ENCODE measurements around the gene GAB3. TPM values are rescaled to one million over a fixed set of nuclear protein-coding genes. Genes with fewer than 3 reads are reported as not detected.

The GAB3 gene
- total RNA-seq, 5 donors from 2014 or later (not counting 1 experiment from before 2014, with no cell fraction given): 9.1 to 26.2 (median 18.4) TPM

DNA sequence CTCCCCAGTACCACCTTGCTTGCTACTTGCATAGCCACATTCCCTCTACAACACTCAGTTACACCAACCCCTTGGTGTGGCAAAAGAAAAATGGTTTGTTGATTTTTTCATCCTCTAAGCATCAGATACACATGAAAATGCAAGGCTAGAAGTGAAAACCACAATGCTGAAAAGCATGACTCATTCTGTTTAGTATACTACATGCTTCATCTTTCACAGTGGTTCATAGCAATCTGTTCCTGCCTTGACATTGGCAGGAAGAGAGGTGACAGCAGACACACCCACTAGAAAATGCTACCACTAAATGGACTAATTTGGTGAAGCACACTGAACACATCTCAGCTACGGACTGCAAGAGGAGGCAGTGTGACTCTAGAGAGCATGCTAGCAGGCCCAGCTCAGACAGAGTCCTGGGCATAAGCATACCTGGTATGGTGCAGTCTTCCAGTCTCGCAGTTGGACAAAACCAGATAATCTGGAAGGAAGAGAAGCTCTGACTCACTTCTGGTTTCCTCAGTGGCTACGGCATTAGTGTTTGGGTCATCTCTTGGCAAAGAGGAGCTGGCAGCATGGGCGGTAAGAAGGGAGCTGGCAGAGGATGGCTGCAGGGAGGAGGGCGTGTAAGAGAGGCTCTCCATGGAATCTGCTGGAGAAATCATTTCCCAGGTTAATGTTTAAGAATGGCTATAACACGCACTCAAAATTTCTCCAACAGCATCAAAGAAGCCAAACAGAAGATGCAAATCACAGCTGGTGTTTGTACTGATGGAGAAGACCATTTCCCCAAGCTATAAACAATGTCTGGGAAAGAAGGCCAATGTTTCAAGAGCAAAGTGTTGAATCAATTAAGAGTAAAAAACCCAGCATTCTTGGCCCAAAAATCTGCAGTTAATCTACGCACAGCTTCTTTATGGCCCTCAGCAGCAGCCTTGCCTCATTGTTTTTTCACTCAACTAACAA lies 37.8 kb downstream of the GAB3 start:
- peak; percentile 90 to 96 (median 94) for ATAC-seq (replicated peaks in 1 of 4)
- ChIA-PET CTCF (interaction anchor here in 1 of 2 donors (1.4 kb wide), 1 partner anchor 35 kb away, joined by 7 read pairs; no protein-coding TSS in a partner anchor), POLR2A (interaction anchor here in 1 of 2 donors (0.7 kb wide), 1 partner anchor 113 kb away, joined by 3 read pairs; no protein-coding TSS in a partner anchor)
- 20% methylated on average over 1 of the region's 7 CpGs for WGBS (ENCODE audit: insufficient coverage)
- Histone ChIP-seq H3K4me3 (ENCODE audit: control insufficient read depth in 1 of 2, extremely low read depth in 1 of 2, low read length in 1 of 2) (no peak overlapping the region), H3K27ac (ENCODE audit: low read length) (peak overlapping the region; percentile 52), H3K36me3 (ENCODE audit: control insufficient read depth in 2 of 2, extremely low read depth in 1 of 2, insufficient read depth in 1 of 2, low read length in 1 of 2) (peaks cover 0 to 16% of the 10 kb centered on the region in 2 donors), H3K4me1 (ENCODE audit: control insufficient read depth in 1 of 2, extremely low read depth in 1 of 2, insufficient read depth in 2 of 2, low read length in 2 of 2) (peaks cover 6 to 51% of the 10 kb centered on the region in 2 experiments), H3K9me3 (no peaks in the 10 kb centered on the region), H3K27me3 (replicated peaks in 1 of 2; ENCODE audit: control insufficient read depth in 2 of 2, extremely low read depth in 1 of 2, insufficient read depth in 2 of 2, low read length in 1 of 2) (no peaks in the 10 kb centered on the region)
- H3K27ac Mint-ChIP-seq: peak overlapping the region; percentile 91 to 93
- peaks cover 38 to 64% (median 45%) of the 10 kb centered on the region in 3 donors for H3K4me1 Mint-ChIP-seq
- H3K27me3 Mint-ChIP-seq: peaks cover 0 to 5% of the 10 kb centered on the region in 2 donors
- peak overlapping the region; percentile 5 to 49 (median 48) for H3K4me3 Mint-ChIP-seq
- H3K9me3 Mint-ChIP-seq: no peaks in the 10 kb centered on the region
- peaks cover 24% of the 10 kb centered on the region for H3K36me3 Mint-ChIP-seq
- DNase-seq: peak in 10 of 35 experiments; percentile 8 to 67 (median 18)

DNA sequence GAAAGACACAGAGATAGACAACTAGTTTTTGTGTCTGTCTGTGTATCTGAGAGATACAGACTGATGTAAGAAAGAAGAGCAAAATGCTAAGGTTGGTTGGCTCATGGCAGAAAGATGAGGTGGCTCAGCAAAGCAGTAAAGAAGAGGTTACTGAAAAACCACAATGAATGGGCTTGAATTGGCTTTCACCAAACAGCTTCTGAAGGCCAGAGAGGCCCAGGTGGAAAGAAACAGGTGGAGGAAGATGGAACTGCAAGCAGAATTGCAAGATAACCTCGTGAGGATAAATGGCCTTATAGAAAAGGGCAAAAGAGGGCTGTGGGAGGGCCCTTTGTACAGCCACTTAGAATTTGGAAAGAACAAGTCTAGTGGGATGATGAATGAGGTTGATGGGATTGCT lies 39.6 kb downstream of the GAB3 start:
- H3K36me3 Mint-ChIP-seq: peaks cover 24% of the 10 kb centered on the region
- H3K27ac ChIP-seq (ENCODE audit: low read length): peak overlapping the region; percentile 49
- no peaks in the 10 kb centered on the region for H3K27me3 ChIP-seq (replicated peaks in 1 of 2; ENCODE audit: control insufficient read depth in 2 of 2, extremely low read depth in 1 of 2, insufficient read depth in 2 of 2, low read length in 1 of 2)
- no peak for DNase-seq
- WGBS (ENCODE audit: insufficient coverage): no CpG with 5 or more reads among the region's 1 CpG
- ATAC-seq (replicated peaks in 1 of 4): no peak
- no peak overlapping the region for H3K4me3 Mint-ChIP-seq
- H3K27me3 Mint-ChIP-seq: no peaks in the 10 kb centered on the region
- peaks cover 3 to 40% of the 10 kb centered on the region in 2 experiments for H3K4me1 ChIP-seq (ENCODE audit: control insufficient read depth in 1 of 2, extremely low read depth in 1 of 2, insufficient read depth in 2 of 2, low read length in 2 of 2)
- ChIA-PET POLR2A (no interaction called here), CTCF (no interaction called here)
- H3K36me3 ChIP-seq (ENCODE audit: control insufficient read depth in 2 of 2, extremely low read depth in 1 of 2, insufficient read depth in 1 of 2, low read length in 1 of 2): peaks cover 0 to 18% of the 10 kb centered on the region in 2 donors
- H3K27ac Mint-ChIP-seq: peak overlapping the region; percentile 91
- no peak overlapping the region for H3K4me3 ChIP-seq (ENCODE audit: control insufficient read depth in 1 of 2, extremely low read depth in 1 of 2, low read length in 1 of 2)
- H3K9me3 ChIP-seq: no peaks in the 10 kb centered on the region
- H3K9me3 Mint-ChIP-seq: no peaks in the 10 kb centered on the region
- peaks cover 24 to 46% (median 32%) of the 10 kb centered on the region in 3 donors for H3K4me1 Mint-ChIP-seq

DNA sequence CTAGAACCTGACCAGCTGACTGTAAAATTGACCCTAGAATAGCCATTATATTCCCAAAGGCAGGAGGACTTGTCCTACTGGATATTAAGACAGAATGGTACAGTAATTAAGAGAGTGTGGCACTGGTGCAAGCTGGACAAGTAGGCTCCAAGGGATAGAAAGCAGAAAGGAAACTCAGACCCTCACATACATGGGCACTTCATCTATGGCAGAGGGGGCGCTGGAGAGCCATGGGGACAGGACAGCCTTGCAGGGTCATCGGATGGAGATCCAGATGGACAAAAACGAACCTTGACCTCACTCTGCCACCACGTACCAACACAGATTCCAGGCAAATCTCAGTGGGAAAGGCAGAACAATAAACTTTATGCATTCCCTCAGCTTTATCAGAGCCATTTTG lies 40.6 kb downstream of the GAB3 start:
- ATAC-seq (replicated peaks in 1 of 4): no peak
- Histone ChIP-seq H3K36me3 (ENCODE audit: control insufficient read depth in 2 of 2, extremely low read depth in 1 of 2, insufficient read depth in 1 of 2, low read length in 1 of 2) (peaks cover 0 to 18% of the 10 kb centered on the region in 2 donors), H3K4me1 (ENCODE audit: control insufficient read depth in 1 of 2, extremely low read depth in 1 of 2, insufficient read depth in 2 of 2, low read length in 2 of 2) (peaks cover 3 to 32% of the 10 kb centered on the region in 2 experiments), H3K27ac (ENCODE audit: low read length) (no peak overlapping the region), H3K9me3 (no peaks in the 10 kb centered on the region), H3K4me3 (ENCODE audit: control insufficient read depth in 1 of 2, extremely low read depth in 1 of 2, low read length in 1 of 2) (no peak overlapping the region), H3K27me3 (replicated peaks in 1 of 2; ENCODE audit: control insufficient read depth in 2 of 2, extremely low read depth in 1 of 2, insufficient read depth in 2 of 2, low read length in 1 of 2) (no peaks in the 10 kb centered on the region)
- H3K9me3 Mint-ChIP-seq: no peaks in the 10 kb centered on the region
- peaks cover 24 to 43% (median 32%) of the 10 kb centered on the region in 3 donors for H3K4me1 Mint-ChIP-seq
- ChIA-PET POLR2A (no interaction called here), CTCF (no interaction called here)
- no peak overlapping the region for H3K27ac Mint-ChIP-seq
- H3K27me3 Mint-ChIP-seq: no peaks in the 10 kb centered on the region
- H3K36me3 Mint-ChIP-seq: peaks cover 32% of the 10 kb centered on the region
- 83% methylated on average over 1 of the region's 4 CpGs for WGBS (ENCODE audit: insufficient coverage)
- no peak overlapping the region for H3K4me3 Mint-ChIP-seq
- DNase-seq: no peak

DNA sequence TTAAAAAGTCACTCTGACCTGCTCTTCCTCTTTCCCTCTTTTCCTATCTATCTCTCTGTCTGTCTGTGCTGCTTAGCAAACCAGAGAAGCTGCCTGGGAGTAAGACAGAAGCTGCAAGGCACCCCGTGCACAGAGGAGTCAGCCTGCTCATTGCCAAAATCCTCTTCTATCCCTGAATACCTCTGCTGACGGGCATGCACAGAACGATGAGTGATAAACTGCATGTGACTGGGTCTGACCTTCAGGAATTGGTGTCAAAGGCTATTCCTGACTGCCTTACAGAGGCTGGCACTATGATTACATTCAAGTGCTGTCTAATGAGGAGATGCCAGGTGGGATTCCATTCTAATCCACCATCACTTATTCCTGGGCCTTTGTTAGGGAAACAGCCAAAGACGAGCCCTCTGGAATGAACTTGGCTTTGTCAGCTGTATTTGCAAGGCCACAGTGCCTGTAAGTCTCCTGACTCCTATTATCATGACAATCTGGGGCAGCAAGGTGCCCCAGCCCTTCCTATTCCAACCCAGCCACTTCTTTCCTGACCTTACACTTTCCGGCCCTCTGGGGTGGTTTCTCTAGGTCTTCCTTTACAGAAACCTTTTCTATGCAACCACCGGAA lies 52.1 kb downstream of the GAB3 start:
- no peak overlapping the region for H3K4me3 ChIP-seq (ENCODE audit: control insufficient read depth in 1 of 2, extremely low read depth in 1 of 2, low read length in 1 of 2)
- no peak overlapping the region for H3K4me3 Mint-ChIP-seq
- H3K27me3 ChIP-seq (replicated peaks in 1 of 2; ENCODE audit: control insufficient read depth in 2 of 2, extremely low read depth in 1 of 2, insufficient read depth in 2 of 2, low read length in 1 of 2): no peaks in the 10 kb centered on the region
- peaks cover 29% of the 10 kb centered on the region for H3K36me3 Mint-ChIP-seq
- POLR2A ChIA-PET: no interaction called here
- no peak overlapping the region for H3K27ac Mint-ChIP-seq
- H3K27me3 Mint-ChIP-seq: peaks cover 0 to 20% of the 10 kb centered on the region in 2 donors
- no CpG with 5 or more reads among the region's 6 CpGs for WGBS (ENCODE audit: insufficient coverage)
- ATAC-seq (replicated peaks in 1 of 4): no peak
- peaks cover 0 to 35% of the 10 kb centered on the region in 2 donors for H3K36me3 ChIP-seq (ENCODE audit: control insufficient read depth in 2 of 2, extremely low read depth in 1 of 2, insufficient read depth in 1 of 2, low read length in 1 of 2)
- H3K4me1 Mint-ChIP-seq: peaks cover 0 to 7% (median under 1%) of the 10 kb centered on the region in 3 donors
- CTCF ChIA-PET: no interaction called here
- H3K9me3 Mint-ChIP-seq: no peaks in the 10 kb centered on the region
- no peaks in the 10 kb centered on the region for H3K9me3 ChIP-seq
- H3K4me1 ChIP-seq (ENCODE audit: control insufficient read depth in 1 of 2, extremely low read depth in 1 of 2, insufficient read depth in 2 of 2, low read length in 2 of 2): no peaks in the 10 kb centered on the region
- DNase-seq: no peak
- H3K27ac ChIP-seq (ENCODE audit: low read length): no peak overlapping the region

DNA sequence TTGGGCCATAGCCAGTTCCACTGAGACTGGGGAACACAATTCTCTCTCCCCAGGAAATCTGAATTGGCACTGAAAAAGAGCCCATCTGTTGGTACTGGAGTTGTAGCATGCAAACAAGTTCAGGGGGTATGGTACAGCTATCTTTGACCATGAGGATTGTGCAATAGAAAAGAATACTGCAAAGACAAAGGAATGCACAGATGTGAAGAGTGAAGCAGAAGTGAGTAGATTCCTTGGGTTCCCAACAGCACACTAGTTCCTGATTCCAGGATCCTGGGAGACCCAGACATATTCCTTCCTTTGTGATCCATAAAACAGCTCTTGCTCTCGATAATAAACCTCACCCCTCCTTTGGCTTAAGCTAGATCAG lies 54.2 kb downstream of the GAB3 start:
- Histone ChIP-seq H3K9me3 (no peaks in the 10 kb centered on the region), H3K4me1 (ENCODE audit: control insufficient read depth in 1 of 2, extremely low read depth in 1 of 2, insufficient read depth in 2 of 2, low read length in 2 of 2) (no peaks in the 10 kb centered on the region), H3K27ac (ENCODE audit: low read length) (no peak overlapping the region), H3K36me3 (ENCODE audit: control insufficient read depth in 2 of 2, extremely low read depth in 1 of 2, insufficient read depth in 1 of 2, low read length in 1 of 2) (peaks cover 0 to 35% of the 10 kb centered on the region in 2 donors), H3K27me3 (replicated peaks in 1 of 2; ENCODE audit: control insufficient read depth in 2 of 2, extremely low read depth in 1 of 2, insufficient read depth in 2 of 2, low read length in 1 of 2) (no peaks in the 10 kb centered on the region), H3K4me3 (ENCODE audit: control insufficient read depth in 1 of 2, extremely low read depth in 1 of 2, low read length in 1 of 2) (no peak overlapping the region)
- WGBS (ENCODE audit: insufficient coverage): 100% methylated on average over 1 of the region's 1 CpG
- H3K27ac Mint-ChIP-seq: no peak overlapping the region
- no peak overlapping the region for H3K4me3 Mint-ChIP-seq
- no peaks in the 10 kb centered on the region for H3K9me3 Mint-ChIP-seq
- ATAC-seq (replicated peaks in 1 of 4): no peak
- CTCF ChIA-PET: no interaction called here
- POLR2A ChIA-PET: no interaction called here
- no peak for DNase-seq
- H3K27me3 Mint-ChIP-seq: peaks cover 0 to 13% of the 10 kb centered on the region in 2 donors
- H3K36me3 Mint-ChIP-seq: peaks cover 33% of the 10 kb centered on the region
- H3K4me1 Mint-ChIP-seq: peaks cover 8 to 14% (median 8%) of the 10 kb centered on the region in 3 donors

DNA sequence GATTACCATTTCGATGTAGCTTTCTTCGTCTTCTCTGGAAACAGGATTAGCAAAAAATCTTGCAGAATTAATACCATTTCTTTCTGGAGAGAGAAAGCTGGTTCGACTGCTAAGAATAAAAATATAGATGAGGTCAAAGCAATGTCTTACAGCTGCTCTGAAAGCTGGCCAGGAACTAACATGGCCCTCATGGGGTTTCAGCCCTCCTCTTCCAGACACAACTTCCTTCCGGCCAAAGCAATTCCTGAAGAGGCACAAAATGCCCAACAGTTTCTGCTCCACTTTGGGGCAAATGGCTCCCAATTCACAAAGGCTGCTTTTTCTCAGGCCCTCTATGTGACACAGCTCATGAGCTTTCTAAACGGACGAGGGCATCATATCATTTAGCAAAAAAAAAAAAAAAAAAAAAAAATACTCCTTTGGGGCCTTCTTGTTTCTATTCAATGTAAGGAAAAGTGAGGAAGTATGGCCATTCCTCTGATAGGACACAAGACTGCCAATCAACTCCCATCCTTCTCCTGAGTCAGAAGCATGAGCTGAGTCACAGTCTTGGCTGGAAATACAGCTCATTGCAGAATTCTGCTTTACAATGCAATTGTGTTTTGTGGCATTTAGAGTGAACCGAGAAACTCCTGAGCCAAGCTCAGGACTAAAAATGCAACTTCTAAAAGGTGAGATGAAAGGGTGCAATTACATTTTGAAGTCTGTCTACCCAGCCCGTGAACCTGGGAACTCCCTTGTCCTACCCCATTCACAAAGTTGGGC lies 54.8 kb downstream of the GAB3 start:
- ATAC-seq (replicated peaks in 1 of 4): no peak
- Histone ChIP-seq H3K9me3 (no peaks in the 10 kb centered on the region), H3K36me3 (ENCODE audit: control insufficient read depth in 2 of 2, extremely low read depth in 1 of 2, insufficient read depth in 1 of 2, low read length in 1 of 2) (peaks cover 0 to 35% of the 10 kb centered on the region in 2 donors), H3K27ac (ENCODE audit: low read length) (no peak overlapping the region), H3K27me3 (replicated peaks in 1 of 2; ENCODE audit: control insufficient read depth in 2 of 2, extremely low read depth in 1 of 2, insufficient read depth in 2 of 2, low read length in 1 of 2) (no peaks in the 10 kb centered on the region), H3K4me1 (ENCODE audit: control insufficient read depth in 1 of 2, extremely low read depth in 1 of 2, insufficient read depth in 2 of 2, low read length in 2 of 2) (no peaks in the 10 kb centered on the region), H3K4me3 (ENCODE audit: control insufficient read depth in 1 of 2, extremely low read depth in 1 of 2, low read length in 1 of 2) (no peak overlapping the region)
- no peak for DNase-seq
- Mint-ChIP-seq H3K27ac (peak overlapping the region in 1 of 2 donors; percentile 31), H3K4me3 (no peak overlapping the region), H3K4me1 (peaks cover 8 to 14% (median 8%) of the 10 kb centered on the region in 3 donors), H3K27me3 (peaks cover 0 to 13% of the 10 kb centered on the region in 2 donors), H3K36me3 (peaks cover 37% of the 10 kb centered on the region), H3K9me3 (no peaks in the 10 kb centered on the region)
- ChIA-PET CTCF (no interaction called here), POLR2A (interaction anchor here in 1 of 2 donors (0.6 kb wide), 1 partner anchor 141 kb away, joined by 6 read pairs; no protein-coding TSS in a partner anchor)
- no CpG with 5 or more reads among the region's 8 CpGs for WGBS (ENCODE audit: insufficient coverage)

Data from T-cell (primary cell).